SU-DHL-6 (cell line): Measurements from ENCODE around the gene EFHC2.

Experiments
- H2AFZ ChIP-seq: fragments of 200-600 bp; sonication (generic); 2 replicates; pipeline ENCODE4 v1.6.1; 2014; ENCODE audit warnings: low read depth, mild to moderate bottlenecking, moderate library complexity, mixed read lengths, antibody characterized with exemption, low read length; ENCODE audit not compliant: severe bottlenecking
- H3F3A ChIP-seq: fragments of 200-600 bp; shearing (Covaris generic); 2 replicates; pipeline ENCODE4 v1.6.0; 2016; ENCODE audit warnings: antibody characterized with exemption, mild to moderate bottlenecking; ENCODE audit not compliant: insufficient read depth
- H3K27ac ChIP-seq: fragments of 200-600 bp; sonication (generic); 2 replicates; pipeline ENCODE4 v1.5.1; 2016; ENCODE audit warnings: low read depth, mild to moderate bottlenecking, low read length, moderate library complexity, mixed read lengths
- H3K27me3 ChIP-seq: fragments of 200-600 bp; sonication (generic), shearing (Covaris generic); 2 replicates; pipeline ENCODE4 v1.6.0; 2014; ENCODE audit warnings: mild to moderate bottlenecking, low read length
- H3K36me3 ChIP-seq: fragments of 200-600 bp; sonication (generic); 2 replicates; pipeline ENCODE4 v1.6.1; 2014; ENCODE audit warnings: mild to moderate bottlenecking, low read length, mixed read lengths
- H3K4me2 ChIP-seq: fragments of 300-600, 200-600 bp; shearing (Covaris generic), sonication (generic); 2 replicates; pipeline ENCODE4 v1.6.0; 2014; ENCODE audit warnings: low read length, low read depth, mild to moderate bottlenecking; ENCODE audit not compliant: poor library complexity, severe bottlenecking
- H3K4me3 ChIP-seq: fragments of 200-600 bp; sonication (generic); 2 replicates; pipeline ENCODE4 v1.5.1; 2014; ENCODE audit warnings: antibody characterized with exemption, low read length, mild to moderate bottlenecking, mixed read lengths; ENCODE audit not compliant: insufficient read depth, poor library complexity, severe bottlenecking
- H3K79me2 ChIP-seq: fragments of 200-600 bp; sonication (generic); 2 replicates; pipeline ENCODE4 v1.6.1; 2014; ENCODE audit warnings: mild to moderate bottlenecking, low read length, moderate library complexity; ENCODE audit not compliant: insufficient read depth
- H3K9ac ChIP-seq: fragments of 200-600 bp; sonication (generic); 2 replicates; pipeline ENCODE4 v1.7.0; 2014; ENCODE audit warnings: mild to moderate bottlenecking, low read length
- H3K9me2 ChIP-seq: fragments of 200-600 bp; sonication (generic); replicated peaks from 2 replicates; pipeline ENCODE4 v1.6.1; 2014; ENCODE audit warnings: low read length; ENCODE audit not compliant: insufficient read depth
- H3K9me3 ChIP-seq: fragments of 200-600 bp; sonication (generic); 2 replicates; pipeline ENCODE4 v1.6.1; 2014; ENCODE audit warnings: low read length, mixed read lengths; ENCODE audit not compliant: insufficient read depth
- H4K20me1 ChIP-seq: fragments of 200-600 bp; sonication (generic); 2 replicates; pipeline ENCODE4 v1.6.1; 2014; ENCODE audit warnings: low read depth, mild to moderate bottlenecking, antibody characterized with exemption, low read length, moderate library complexity, mixed read lengths
- CTCF ChIP-seq: fragments of 200-600 bp; sonication (generic); IDR thresholded peaks from one replicate; pipeline ENCODE4 v1.5.1; 2017; ENCODE audit warnings: antibody characterized with exemption, mild to moderate bottlenecking, low read length, moderate library complexity; ENCODE audit not compliant: insufficient read depth, poor library complexity, severe bottlenecking
- EZH2phosphoT487 ChIP-seq: fragments of 200-600 bp; sonication (generic), shearing (Covaris generic); conservative IDR thresholded peaks from 2 replicates; pipeline ENCODE4 v1.6.1; 2018; ENCODE audit warnings: mild to moderate bottlenecking, antibody characterized with exemption, low read length, moderate library complexity, mixed read lengths

The EFHC2 gene

GRCh38 chrX:44162964-44163475, 180.5 kb downstream of the EFHC2 start:
- Histone ChIP-seq H3K4me3 (no peak overlapping the region), H3K79me2 (no peaks in the 10 kb centered on the region), H4K20me1 (no peaks in the 10 kb centered on the region), H3K27me3 (no peaks in the 10 kb centered on the region), H3K4me2 (no peak overlapping the region), H3K9ac (no peak overlapping the region), H3K36me3 (no peaks in the 10 kb centered on the region), H2AFZ (no peak overlapping the region), H3K9me3 (no peaks in the 10 kb centered on the region), H3K9me2 (no peaks in the 10 kb centered on the region), H3F3A (no peaks in the 10 kb centered on the region), H3K27ac (no peak overlapping the region)
- TF ChIP-seq EZH2phosphoT487: no peak
- TF ChIP-seq CTCF: no peak

GRCh38 chrX:44157858-44158257, 185.6 kb downstream of the EFHC2 start:
- Histone ChIP-seq H2AFZ (no peak overlapping the region), H3K79me2 (no peaks in the 10 kb centered on the region), H3K9ac (no peak overlapping the region), H3K36me3 (no peaks in the 10 kb centered on the region), H3K9me2 (no peaks in the 10 kb centered on the region), H3F3A (no peaks in the 10 kb centered on the region), H4K20me1 (no peaks in the 10 kb centered on the region), H3K27me3 (no peaks in the 10 kb centered on the region), H3K9me3 (no peaks in the 10 kb centered on the region), H3K4me2 (no peak overlapping the region), H3K27ac (no peak overlapping the region), H3K4me3 (no peak overlapping the region)
- no peak for TF ChIP-seq CTCF

GRCh38 chrX:44157283-44157682, 186.2 kb downstream of the EFHC2 start:
- Histone ChIP-seq H3K27me3 (no peaks in the 10 kb centered on the region), H3K9me2 (no peaks in the 10 kb centered on the region), H3K4me3 (no peak overlapping the region), H3K27ac (no peak overlapping the region), H3K4me2 (no peak overlapping the region), H3K9ac (no peak overlapping the region), H3K9me3 (no peaks in the 10 kb centered on the region), H2AFZ (no peak overlapping the region), H3K79me2 (no peaks in the 10 kb centered on the region), H3K36me3 (no peaks in the 10 kb centered on the region), H4K20me1 (no peaks in the 10 kb centered on the region), H3F3A (no peaks in the 10 kb centered on the region)
- TF ChIP-seq CTCF: no peak
- no peak for TF ChIP-seq EZH2phosphoT487
